H1 (cell line): ENCODE data around the gene EXOSC5. TPM values are rescaled to one million over a fixed set of nuclear protein-coding genes. Genes with fewer than 3 reads are reported as not detected.

Experiments
- BCL11A ChIP-seq, 2 experiments: IDR thresholded peaks; one replicate each; pipeline ENCODE4 v1.6.1; 2011; ENCODE audit warnings: low read depth in 2 of 2, low read length in 2 of 2, mild to moderate bottlenecking in 2 of 2
- CHD1 ChIP-seq: IDR thresholded peaks from 2 replicates; pipeline ENCODE4 v1.6.1; 2012; ENCODE audit warnings: low read depth, low read length, improper control_type of control experiment
- CTCF ChIP-seq, 3 experiments: IDR thresholded peaks; 1 replicate in 2 of 3; 2 replicates in 1 of 3; pipeline versions ENCODE4 v1.5.1 to v1.6.1; 2011; ENCODE audit warnings: low read length in 3 of 3, mild to moderate bottlenecking in 3 of 3, inconsistent platforms in 2 of 3, low read depth in 1 of 3, moderate library complexity in 1 of 3; ENCODE audit not compliant: insufficient read depth in 1 of 3; ENCODE audit errors: control extremely low read depth in 1 of 3
- FOSL1 ChIP-seq: IDR thresholded peaks from 2 replicates; pipeline ENCODE4 v1.6.1; 2011; ENCODE audit warnings: mild to moderate bottlenecking, low read depth, low read length, moderate library complexity; ENCODE audit not compliant: insufficient read depth
- GABPA ChIP-seq: IDR thresholded peaks from 2 replicates; pipeline ENCODE4 v1.6.1; 2011; ENCODE audit warnings: mild to moderate bottlenecking, low read length, moderate library complexity, borderline replicate concordance; ENCODE audit not compliant: insufficient read depth
- polyA plus RNA-seq, 7 experiments: library from polyadenylated mRNA; depleted of rRNA in 3 of 7; stranded (reverse) in 5 of 7; unstranded in 2 of 7; fragments of >200 nt in 5 of 7; fragments of 200-250 nt in 2 of 7; gene quantifications; 1 replicate in 5 of 7; 2 replicates in 1 of 7; 4 replicates in 1 of 7; pipeline versions ENCODE4 v1.2.1 to v1.2.3, GENCODE V29; 2011 to 2013; ENCODE audit warnings: missing spikeins in 2 of 7, mixed read lengths in 2 of 7
- total RNA-seq: library from RNA; stranded (reverse); fragmentation: NEBNext Ultra II Directional; extraction: Animal tissue kit (Norgen Biotek cat#: 25700); gene quantifications from 2 replicates; pipeline ENCODE4 v1.2.1, GENCODE V29; 2021

Gene EXOSC5
- total and polyA plus RNA-seq, 2 of the 8 experiments (the other 6 are each of a cell fraction or from before 2014, with no cell fraction given) = 56.2 to 92.8 TPM

- TF ChIP-seq CTCF (IDR thresholded peaks at IDR 0.05; ENCODE audit: control extremely low read depth in 1 of 3, insufficient read depth in 1 of 3, low read depth in 1 of 3, low read length in 3 of 3) = no peak
- TF ChIP-seq GABPA = no peak
- TF ChIP-seq CHD1 = no peak
- no peak for TF ChIP-seq BCL11A (IDR thresholded peaks at IDR 0.05; ENCODE audit: low read depth in 2 of 2, low read length in 2 of 2)
- no peak for TF ChIP-seq FOSL1
Measured at GRCh38 chr19:41399091-41399490, 1.9 kb upstream of the EXOSC5 start (continued).
